ENCODE measurements around the gene RNASEH2B. TPM values are rescaled to one million over a fixed set of nuclear protein-coding genes. Genes with fewer than 3 reads are reported as not detected.
A peak's percentile ranks its signal among the peaks of the same experiment; 100 is the strongest.

The RNASEH2B gene
- total and polyA plus RNA-seq, 2 of the 13 experiments (the other 11 are each of a cell fraction or from before 2014, with no cell fraction given): 17.2 to 55.4 TPM

DNA sequence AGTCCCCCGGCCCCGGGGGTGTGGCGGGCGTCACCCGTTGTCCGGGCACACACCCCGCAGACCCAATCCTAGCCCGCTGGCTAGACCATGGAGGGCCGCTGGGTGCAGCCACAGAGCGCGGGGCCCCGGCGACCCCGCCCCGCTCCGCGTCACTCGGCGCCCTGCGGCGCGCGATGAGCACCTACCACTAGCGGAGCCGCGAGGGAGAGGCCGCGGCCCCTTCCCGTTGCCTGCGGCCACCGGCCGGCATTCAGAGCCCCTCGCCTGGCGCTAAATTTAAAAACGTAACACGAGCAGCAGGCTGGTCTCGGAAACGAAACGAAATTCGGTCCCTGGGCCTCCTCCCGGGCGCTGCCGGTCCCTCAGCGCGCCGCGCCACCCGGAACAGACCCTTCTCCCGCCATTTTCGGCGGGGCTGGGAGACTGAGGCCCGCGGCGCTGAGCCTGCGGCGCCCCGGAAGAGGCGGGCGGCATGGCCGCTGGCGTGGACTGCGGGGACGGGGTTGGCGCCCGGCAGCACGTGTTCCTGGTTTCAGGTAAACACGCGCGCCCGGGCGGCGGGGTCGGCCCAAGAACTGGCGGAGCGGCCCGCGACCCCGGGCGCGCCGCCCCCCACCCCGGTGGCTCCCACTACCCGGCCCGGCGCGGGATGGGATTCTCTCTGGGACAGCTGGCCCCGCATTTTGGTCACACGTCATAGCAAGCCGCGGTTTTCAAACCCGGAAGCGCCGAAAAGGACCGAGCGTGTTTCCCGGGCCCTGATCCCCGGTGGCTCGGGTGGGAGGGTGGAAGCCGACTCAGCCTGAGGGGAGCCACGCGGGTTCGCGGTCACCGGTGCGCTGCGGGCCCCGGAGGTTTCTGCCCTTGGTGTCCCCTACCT is at the start of gene RNASEH2B (continued):
- no peak for TF ChIP-seq ZBTB4 (CRISPR knock-in tag; IDR thresholded peaks at IDR 0.05; ENCODE audit: borderline replicate concordance)
- peak; percentile 14; the same call in 1 of the 2 replicates for TF ChIP-seq ZHX2 (IDR thresholded peaks at IDR 0.05; ENCODE audit: low read depth)
- peak; percentile 70; the same call in 1 of the 2 replicates for TF ChIP-seq ZHX2 (CRISPR knock-in tag; IDR thresholded peaks at IDR 0.05; ENCODE audit: borderline replicate concordance)
- TF ChIP-seq MED13 (CRISPR knock-in tag; IDR thresholded peaks at IDR 0.05): peak; percentile 56; the same call in 1 of the 2 replicates
- peak; percentile 59; the same call in 1 of the 2 replicates for TF ChIP-seq SMYD3 (CRISPR knock-in tag; IDR thresholded peaks at IDR 0.05)
- no peak for TF ChIP-seq IKZF4 (CRISPR knock-in tag; IDR thresholded peaks at IDR 0.05; ENCODE audit: borderline replicate concordance, low read depth, not compliant biosample characterization)
- TF ChIP-seq SRSF1 (optimal IDR thresholded peaks at IDR 0.05; ENCODE audit: low read depth, low read length): peak; percentile 52
- TF ChIP-seq ZIK1 (CRISPR knock-in tag; IDR thresholded peaks at IDR 0.05; ENCODE audit: borderline replicate concordance, low read depth): peak; percentile 71; the same call in 1 of the 2 replicates
- no peak for TF ChIP-seq ZBTB1 (CRISPR knock-in tag; IDR thresholded peaks at IDR 0.05; ENCODE audit: borderline replicate concordance)
- TF ChIP-seq ZNF460 (CRISPR knock-in tag; IDR thresholded peaks at IDR 0.05; ENCODE audit: borderline replicate concordance): 0 out of 2 replicates have a peak, but pooled peaks have one; percentile 27
- TF ChIP-seq, protein P1, sequence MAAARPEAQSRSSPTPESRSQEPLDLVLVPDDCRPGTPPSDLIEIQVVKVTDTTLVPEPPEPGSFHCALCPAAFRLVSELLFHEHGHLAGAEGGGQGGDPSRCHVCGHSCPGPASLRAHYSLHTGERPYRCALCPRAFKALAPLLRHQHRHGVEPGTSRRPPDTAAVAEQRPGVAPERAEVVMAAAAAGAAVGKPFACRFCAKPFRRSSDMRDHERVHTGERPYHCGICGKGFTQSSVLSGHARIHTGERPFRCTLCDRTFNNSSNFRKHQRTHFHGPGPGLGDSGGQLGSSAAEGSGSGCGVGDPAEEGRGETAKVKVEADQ (CRISPR knock-in tag; IDR thresholded peaks at IDR 0.05; ENCODE audit: borderline replicate concordance): peak; percentile 39; the same call in 1 of the 2 replicates
- TF ChIP-seq MTF1 (CRISPR knock-in tag; IDR thresholded peaks at IDR 0.05): 0 out of 2 replicates have a peak, but pooled peaks have one; percentile 37
- 0 out of 2 replicates have a peak, but pooled peaks have one; percentile 45 for TF ChIP-seq BATF2 (CRISPR knock-in tag; IDR thresholded peaks at IDR 0.05)
- peak; percentile 96; the same call in 1 of the 2 replicates for TF ChIP-seq ZSCAN20 (CRISPR knock-in tag; IDR thresholded peaks at IDR 0.05; ENCODE audit: borderline replicate concordance)
- no peak for TF ChIP-seq ZNF468 (CRISPR knock-in tag; IDR thresholded peaks at IDR 0.05)
- 0 out of 2 replicates have a peak, but pooled peaks have one; percentile 10 for TF ChIP-seq NFYC (CRISPR knock-in tag; IDR thresholded peaks at IDR 0.05)
